ENCODE results near the gene ZNF276. TPM values are rescaled to one million over a fixed set of nuclear protein-coding genes. Genes with fewer than 3 reads are reported as not detected.

Gene ZNF276
- total RNA-seq, 6 donors from 2014 or later: 28.6 to 172 (median 39.0) TPM

DNA sequence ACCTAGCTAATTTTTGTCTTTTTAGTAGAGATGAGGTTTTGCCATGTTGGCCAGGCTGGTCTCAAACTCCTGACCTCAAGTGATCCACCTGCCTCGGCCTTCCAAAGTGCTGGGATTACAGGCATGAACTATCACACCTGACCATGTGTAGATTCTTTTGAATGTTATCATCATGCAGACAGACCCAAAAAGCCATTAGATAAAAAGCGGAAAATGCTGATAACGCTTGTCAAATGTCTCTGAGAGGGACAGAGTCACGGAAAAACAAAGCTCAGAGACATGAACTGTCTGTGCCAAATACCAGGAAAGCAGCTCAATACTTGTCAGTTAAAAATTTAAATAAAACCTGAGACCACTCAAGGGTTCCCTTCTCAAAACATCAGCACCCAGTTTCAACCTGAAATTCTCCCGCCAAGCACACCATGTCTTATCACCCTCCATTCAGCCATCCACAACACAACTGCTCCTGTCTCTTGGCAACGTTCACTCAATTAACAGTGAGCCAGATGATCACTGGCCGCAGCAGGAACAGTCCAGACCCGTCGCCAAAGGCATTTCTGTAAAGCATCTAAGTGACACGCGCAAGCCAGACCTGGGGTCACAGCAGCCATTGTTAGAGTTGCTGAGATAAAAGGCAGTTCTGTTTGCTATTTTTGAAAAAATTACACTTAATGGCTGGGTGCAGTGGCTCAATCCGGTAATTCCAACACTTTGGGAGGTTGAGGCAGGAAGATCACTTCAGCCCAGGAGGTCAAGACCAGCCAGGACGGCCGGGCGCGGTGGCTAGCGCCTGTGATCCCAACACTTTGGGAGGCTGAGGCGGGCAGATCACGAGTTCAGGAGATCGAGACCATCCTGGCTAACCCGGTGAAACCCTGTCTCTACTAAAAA lies 65.4 kb downstream of the ZNF276 start:
- DNase-seq (peak in 1 of 2 donors; percentile 66), ATAC-seq (ENCODE audit: low FRiP score in 2 of 2) (no peak)
- TF ChIP-seq EP300 (IDR thresholded peaks at IDR 0.05): no peak
- TF ChIP-seq, protein P1, sequence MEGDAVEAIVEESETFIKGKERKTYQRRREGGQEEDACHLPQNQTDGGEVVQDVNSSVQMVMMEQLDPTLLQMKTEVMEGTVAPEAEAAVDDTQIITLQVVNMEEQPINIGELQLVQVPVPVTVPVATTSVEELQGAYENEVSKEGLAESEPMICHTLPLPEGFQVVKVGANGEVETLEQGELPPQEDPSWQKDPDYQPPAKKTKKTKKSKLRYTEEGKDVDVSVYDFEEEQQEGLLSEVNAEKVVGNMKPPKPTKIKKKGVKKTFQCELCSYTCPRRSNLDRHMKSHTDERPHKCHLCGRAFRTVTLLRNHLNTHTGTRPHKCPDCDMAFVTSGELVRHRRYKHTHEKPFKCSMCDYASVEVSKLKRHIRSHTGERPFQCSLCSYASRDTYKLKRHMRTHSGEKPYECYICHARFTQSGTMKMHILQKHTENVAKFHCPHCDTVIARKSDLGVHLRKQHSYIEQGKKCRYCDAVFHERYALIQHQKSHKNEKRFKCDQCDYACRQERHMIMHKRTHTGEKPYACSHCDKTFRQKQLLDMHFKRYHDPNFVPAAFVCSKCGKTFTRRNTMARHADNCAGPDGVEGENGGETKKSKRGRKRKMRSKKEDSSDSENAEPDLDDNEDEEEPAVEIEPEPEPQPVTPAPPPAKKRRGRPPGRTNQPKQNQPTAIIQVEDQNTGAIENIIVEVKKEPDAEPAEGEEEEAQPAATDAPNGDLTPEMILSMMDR (IDR thresholded peaks at IDR 0.05): no peak
- no peak for TF ChIP-seq POLR2AphosphoS5 (IDR thresholded peaks at IDR 0.05)
- TF ChIP-seq POLR2A (IDR thresholded peaks at IDR 0.05): no peak
- Histone ChIP-seq H3K9me3 (no peaks in the 10 kb centered on the region), H3K27me3 (no peaks in the 10 kb centered on the region), H3K4me1 (no peaks in the 10 kb centered on the region), H3K36me3 (no peaks in the 10 kb centered on the region), H3K27ac (no peak overlapping the region), H3K4me3 (no peak overlapping the region)
- WGBS, 2 donors: 95 to 96% methylated on average over 21 of the region's 21 CpGs

DNA sequence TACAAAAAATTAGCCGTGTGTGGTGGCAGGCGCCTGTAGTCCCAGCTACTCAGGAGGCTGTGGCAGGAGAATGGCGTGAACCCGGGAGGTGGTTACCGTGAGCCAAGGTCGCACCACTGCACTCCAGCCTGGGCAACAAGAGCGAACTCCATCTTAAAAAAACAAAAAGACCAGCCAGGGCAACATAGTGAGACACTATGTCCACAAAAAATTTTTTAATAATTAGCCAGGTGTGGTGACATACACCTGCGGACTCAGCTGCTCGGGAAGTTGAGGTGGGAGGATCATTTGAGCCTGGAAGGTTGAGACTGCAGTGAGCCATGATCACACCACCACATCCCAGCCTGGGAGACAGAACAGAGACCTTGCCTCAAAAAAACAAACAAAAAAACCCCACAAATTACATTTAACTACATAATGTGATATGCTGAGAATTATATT lies 66.0 kb downstream of the ZNF276 start:
- no peak for TF ChIP-seq EP300 (IDR thresholded peaks at IDR 0.05)
- TF ChIP-seq POLR2AphosphoS5 (IDR thresholded peaks at IDR 0.05): no peak
- no peak for TF ChIP-seq POLR2A (IDR thresholded peaks at IDR 0.05)
- TF ChIP-seq, protein P1 (IDR thresholded peaks at IDR 0.05): no peak
- WGBS, 2 donors: 94 to 97% methylated on average over 9 of the region's 9 CpGs
- Histone ChIP-seq H3K27me3 (no peaks in the 10 kb centered on the region), H3K36me3 (no peaks in the 10 kb centered on the region), H3K27ac (no peak overlapping the region), H3K9me3 (no peaks in the 10 kb centered on the region), H3K4me1 (no peaks in the 10 kb centered on the region), H3K4me3 (no peak overlapping the region)
- no peak for DNase-seq
- ATAC-seq (ENCODE audit: low FRiP score in 2 of 2): no peak

Other genes with a start within 250 kb of the ZNF276 start
- gene ANKRD11, start 231.0 kb upstream of the ZNF276 start, total RNA-seq: 100 to 1,000 TPM in 5 of 6 donors, 10 to 100 TPM in 1; 92.4 to 313 (median 134) TPM
- 100 to 1,000 TPM in 4 of 6 donors, 10 to 100 TPM in 2; 72.6 to 419 (median 111) TPM for gene SPG7, start 213.1 kb upstream of the ZNF276 start, total RNA-seq
- 1,000 to 10,000 TPM; 1,332 to 3,837 (median 2,323) TPM for gene RPL13, start 160.9 kb upstream of the ZNF276 start, total RNA-seq
- gene CPNE7, start 145.8 kb upstream of the ZNF276 start, total RNA-seq: 10 to 100 TPM in 1 of 6 donors, 1 to 10 TPM in 3, not detected in 2; 1.4 to 14.7 (median 3.6) TPM
- gene DPEP1, start 107.9 kb upstream of the ZNF276 start, total RNA-seq: 1 to 10 TPM in 3 of 6 donors, not detected in 3; 1.2 to 2.7 (median 1.5) TPM
- 100 to 1,000 TPM in 1 of 6 donors, 10 to 100 TPM in 5; 51.4 to 117 (median 97.8) TPM for gene CHMP1A, start 63.8 kb upstream of the ZNF276 start, total RNA-seq
- 10 to 100 TPM in 3 of 6 donors, 1 to 10 TPM in 3; 5.8 to 22.0 (median 8.8) TPM for gene SPATA33, start 63.7 kb upstream of the ZNF276 start, total RNA-seq
- 100 to 1,000 TPM in 2 of 6 donors, 10 to 100 TPM in 4; 38.4 to 197 (median 85.3) TPM for gene CDK10, start 34.8 kb upstream of the ZNF276 start, total RNA-seq
- 10 to 100 TPM; 11.5 to 49.3 (median 26.5) TPM for gene SPATA2L, start 19.8 kb upstream of the ZNF276 start, total RNA-seq
- gene VPS9D1, start 639 bp upstream of the ZNF276 start, total RNA-seq: 10 to 100 TPM in 5 of 6 donors, 1 to 10 TPM in 1; 7.4 to 45.1 (median 20.2) TPM
- 10 to 100 TPM in 4 of 6 donors, 1 to 10 TPM in 2; 5.5 to 25.1 (median 12.1) TPM for gene FANCA, start 95.1 kb downstream of the ZNF276 start, total RNA-seq
- 10 to 100 TPM in 4 of 6 donors, 1 to 10 TPM in 2; 6.1 to 52.4 (median 14.7) TPM for gene SPIRE2, start 106.9 kb downstream of the ZNF276 start, total RNA-seq
- 1,000 to 10,000 TPM in 1 of 6 donors, 100 to 1,000 TPM in 5; 132 to 1,060 (median 211) TPM for gene TCF25, start 152.1 kb downstream of the ZNF276 start, total RNA-seq
- 10 to 100 TPM in 2 of 6 donors, 1 to 10 TPM in 4; 4.9 to 44.0 (median 7.0) TPM for gene MC1R, start 197.3 kb downstream of the ZNF276 start, total RNA-seq
- gene TUBB3, start 201.8 kb downstream of the ZNF276 start, total RNA-seq: 1 to 10 TPM in 3 of 6 donors, under 1 TPM in 2, not detected in 1; 0.33 to 9.2 (median 2.1) TPM
- 100 to 1,000 TPM in 2 of 6 donors, 10 to 100 TPM in 4; 45.7 to 671 (median 80.5) TPM for gene DEF8, start 227.2 kb downstream of the ZNF276 start, total RNA-seq